ENCODE measurements around the gene RHBDL3. TPM values are rescaled to one million over a fixed set of nuclear protein-coding genes. Genes with fewer than 3 reads are reported as not detected.

RHBDL3 gene
- total RNA-seq, 1 donor from 2014 or later, result 0.41 TPM

DNA sequence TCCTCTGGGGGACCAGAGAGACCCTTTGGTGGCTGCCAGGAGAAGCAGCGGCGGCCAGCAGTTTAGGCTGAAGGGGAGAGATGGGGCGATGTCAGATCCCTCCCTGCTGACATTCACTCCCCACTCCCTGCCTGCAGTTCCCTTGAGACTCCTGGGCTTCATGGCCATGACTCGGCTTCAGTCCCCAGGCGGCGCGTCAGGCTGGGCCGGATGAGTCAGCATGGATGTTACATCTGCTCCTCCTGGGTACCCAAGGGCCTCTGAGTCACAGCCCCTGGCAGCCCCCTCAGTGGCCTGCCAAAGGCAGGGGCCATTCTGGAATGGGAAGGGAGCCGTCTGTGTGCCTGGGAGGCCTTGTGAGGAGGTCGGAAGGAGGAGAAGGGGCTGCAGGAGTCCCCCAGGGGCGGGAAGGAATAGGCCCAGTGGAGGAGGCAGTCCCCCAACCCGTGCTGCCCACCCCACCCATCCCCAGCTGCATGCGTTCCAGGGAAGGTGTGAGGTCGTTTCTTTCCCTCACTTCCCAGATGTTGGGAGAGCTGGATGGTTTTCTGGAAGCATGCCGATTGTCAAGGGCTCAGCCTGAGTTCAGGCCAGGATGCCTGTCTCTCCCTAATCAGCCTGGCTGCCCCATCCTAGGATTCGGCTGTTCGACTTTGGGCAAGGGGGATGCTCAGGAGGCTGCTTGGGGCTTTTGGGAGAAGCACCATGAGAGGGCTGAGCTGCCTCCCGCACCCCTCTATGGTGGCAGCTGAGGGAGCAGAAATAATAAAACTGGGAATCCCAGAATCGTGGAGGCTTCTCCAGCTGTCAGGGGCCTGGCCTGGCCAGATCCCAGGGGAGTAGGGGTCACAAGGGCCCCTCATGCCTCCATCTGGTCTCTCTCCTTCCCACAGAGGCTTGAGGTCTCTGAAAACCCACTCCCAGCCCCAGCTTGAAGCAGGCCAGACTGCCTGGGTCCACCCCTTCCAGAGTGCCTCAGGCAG is 9.7 kb downstream of the RHBDL3 start:
- intact Hi-C loops (cut with DNase I), result no loop called here
- Histone ChIP-seq H3K36me3 (no peaks in the 10 kb centered on the region), H3K27ac (no peak overlapping the region), H3K9me3 (no peaks in the 10 kb centered on the region), H3K4me1 (no peaks in the 10 kb centered on the region), H3K27me3 (peaks cover 19% of the 10 kb centered on the region), H3K4me3 (no peak overlapping the region)
- ATAC-seq (no peak), DNase-seq (no peak)
- TF ChIP-seq, protein P1, sequence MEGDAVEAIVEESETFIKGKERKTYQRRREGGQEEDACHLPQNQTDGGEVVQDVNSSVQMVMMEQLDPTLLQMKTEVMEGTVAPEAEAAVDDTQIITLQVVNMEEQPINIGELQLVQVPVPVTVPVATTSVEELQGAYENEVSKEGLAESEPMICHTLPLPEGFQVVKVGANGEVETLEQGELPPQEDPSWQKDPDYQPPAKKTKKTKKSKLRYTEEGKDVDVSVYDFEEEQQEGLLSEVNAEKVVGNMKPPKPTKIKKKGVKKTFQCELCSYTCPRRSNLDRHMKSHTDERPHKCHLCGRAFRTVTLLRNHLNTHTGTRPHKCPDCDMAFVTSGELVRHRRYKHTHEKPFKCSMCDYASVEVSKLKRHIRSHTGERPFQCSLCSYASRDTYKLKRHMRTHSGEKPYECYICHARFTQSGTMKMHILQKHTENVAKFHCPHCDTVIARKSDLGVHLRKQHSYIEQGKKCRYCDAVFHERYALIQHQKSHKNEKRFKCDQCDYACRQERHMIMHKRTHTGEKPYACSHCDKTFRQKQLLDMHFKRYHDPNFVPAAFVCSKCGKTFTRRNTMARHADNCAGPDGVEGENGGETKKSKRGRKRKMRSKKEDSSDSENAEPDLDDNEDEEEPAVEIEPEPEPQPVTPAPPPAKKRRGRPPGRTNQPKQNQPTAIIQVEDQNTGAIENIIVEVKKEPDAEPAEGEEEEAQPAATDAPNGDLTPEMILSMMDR (IDR thresholded peaks at IDR 0.05), result no peak

DNA sequence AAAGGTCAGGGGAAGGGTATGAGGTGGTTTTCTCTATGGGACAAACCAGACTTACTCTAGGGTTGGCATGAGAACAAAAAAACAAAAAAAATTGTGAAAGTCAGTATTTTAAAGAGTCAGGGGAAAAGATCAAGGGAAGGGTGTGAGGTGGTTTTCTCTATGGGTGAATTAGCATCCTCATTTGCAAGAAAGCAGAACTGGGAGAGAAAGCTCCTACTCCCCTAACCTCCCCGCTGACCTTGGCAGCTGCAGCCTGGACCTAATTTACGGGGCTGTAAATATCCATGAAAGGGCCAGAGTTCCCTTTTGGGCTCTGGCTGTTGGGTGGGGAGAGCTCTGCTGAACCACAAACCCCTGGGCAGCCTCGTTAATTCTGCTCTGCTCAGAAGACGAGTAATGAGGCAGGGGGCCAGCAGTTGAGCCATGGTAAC is 10.6 kb downstream of the RHBDL3 start:
- Histone ChIP-seq H3K4me1 (no peaks in the 10 kb centered on the region), H3K27me3 (peaks cover 13% of the 10 kb centered on the region), H3K27ac (no peak overlapping the region), H3K9me3 (no peaks in the 10 kb centered on the region), H3K36me3 (no peaks in the 10 kb centered on the region), H3K4me3 (no peak overlapping the region)
- intact Hi-C loops (cut with DNase I), result no loop called here
- TF ChIP-seq, protein P1 (IDR thresholded peaks at IDR 0.05), result no peak
- no peak for DNase-seq
- ATAC-seq, result no peak

DNA sequence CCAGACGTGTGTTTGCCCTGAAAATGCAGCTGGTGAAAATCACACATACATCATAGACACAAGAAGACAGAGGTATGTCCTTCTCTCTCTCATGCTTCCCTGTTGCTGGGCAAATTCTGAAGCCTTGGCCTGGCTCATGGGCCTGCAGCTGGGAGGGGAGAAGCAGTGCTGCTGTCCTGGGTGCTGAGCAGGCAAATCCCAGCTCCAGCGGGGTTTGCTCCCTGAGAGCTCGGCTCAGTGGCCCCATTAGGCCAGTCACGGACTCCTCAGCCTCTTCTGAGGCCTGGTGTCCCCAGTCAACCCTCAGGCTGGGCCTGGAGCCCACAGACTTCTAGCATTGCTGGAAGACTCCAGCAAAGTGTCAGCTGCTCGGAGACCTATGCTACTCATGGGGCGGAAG is 11.7 kb downstream of the RHBDL3 start:
- Histone ChIP-seq H3K27ac (no peak overlapping the region), H3K36me3 (no peaks in the 10 kb centered on the region), H3K27me3 (peaks cover 11% of the 10 kb centered on the region), H3K4me1 (no peaks in the 10 kb centered on the region), H3K4me3 (no peak overlapping the region), H3K9me3 (no peaks in the 10 kb centered on the region)
- DNase-seq (no peak), ATAC-seq (no peak)
- intact Hi-C loops (cut with DNase I), result no loop called here
- TF ChIP-seq, protein P1 (IDR thresholded peaks at IDR 0.05), result no peak

DNA sequence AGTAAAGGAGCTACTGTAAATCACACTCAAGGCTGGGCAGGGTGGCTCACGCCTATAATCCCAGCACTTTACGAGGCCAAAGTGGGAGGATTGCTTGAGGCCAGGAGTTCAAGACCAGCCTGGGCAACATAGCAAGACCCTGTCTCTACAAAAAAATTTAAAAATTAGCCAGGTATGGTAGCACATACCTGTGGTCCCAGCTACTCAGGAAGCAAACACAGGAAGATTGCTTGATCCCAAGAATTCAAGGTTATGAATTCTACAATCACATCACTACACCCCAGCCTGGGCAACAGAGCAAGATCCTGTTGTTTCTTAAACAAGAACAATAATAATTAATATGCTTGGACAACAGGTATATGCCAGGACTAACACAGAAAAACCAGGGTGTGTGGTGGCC is 13.2 kb downstream of the RHBDL3 start:
- ATAC-seq, result no peak
- DNase-seq, result no peak
- Histone ChIP-seq H3K9me3 (no peaks in the 10 kb centered on the region), H3K4me3 (no peak overlapping the region), H3K27ac (no peak overlapping the region), H3K4me1 (no peaks in the 10 kb centered on the region), H3K36me3 (no peaks in the 10 kb centered on the region), H3K27me3 (no peaks in the 10 kb centered on the region)
- intact Hi-C loops (cut with DNase I), result no loop called here
- TF ChIP-seq, protein P1 (IDR thresholded peaks at IDR 0.05), result no peak

DNA sequence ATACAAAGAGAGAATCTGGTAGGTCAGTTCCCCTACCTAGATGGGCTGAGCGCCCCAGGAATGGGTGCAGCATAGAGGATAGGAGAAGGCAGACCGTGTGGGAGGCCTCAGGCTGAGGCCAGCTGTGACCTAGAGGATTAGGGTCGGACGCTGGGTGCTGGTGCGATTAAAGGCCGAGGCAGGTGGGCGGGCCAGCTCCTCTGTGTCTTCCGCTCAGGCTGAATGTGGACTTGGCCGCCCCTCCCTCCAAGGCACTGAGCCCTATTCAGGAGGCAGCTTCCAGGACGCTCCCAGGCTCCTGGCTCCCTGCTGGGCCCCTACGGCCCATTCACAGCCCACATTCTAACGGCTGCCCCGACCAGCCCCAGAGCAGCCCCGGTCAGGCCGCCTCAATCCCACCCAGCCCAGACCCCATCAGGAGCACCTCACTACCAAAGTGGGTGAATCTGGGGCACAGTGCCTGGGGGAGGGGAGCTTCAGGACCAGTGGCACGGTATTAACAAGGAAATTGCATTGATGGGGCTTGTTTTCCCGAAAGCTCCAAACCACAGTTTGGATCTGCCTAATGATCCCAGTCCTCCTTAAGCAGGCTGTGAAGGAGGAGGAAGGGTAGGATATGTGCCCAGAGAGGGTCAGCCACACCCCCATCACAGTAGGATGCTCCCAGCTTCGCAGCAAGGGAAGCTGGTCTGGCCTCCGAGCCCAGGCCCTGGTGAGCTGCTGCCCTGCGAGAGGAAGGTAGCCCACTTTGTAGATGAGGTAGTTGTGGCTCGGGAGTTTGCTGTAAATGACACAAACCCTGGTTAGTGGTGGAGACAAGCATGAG is 14.5 kb downstream of the RHBDL3 start:
- no peaks in the 10 kb centered on the region for H3K9me3 ChIP-seq
- no peak for DNase-seq

More for the DNA sequence above, 14.5 kb downstream of the RHBDL3 start:
- no peaks in the 10 kb centered on the region for H3K27me3 ChIP-seq
- H3K36me3 ChIP-seq, result no peaks in the 10 kb centered on the region
- TF ChIP-seq, protein P1 (IDR thresholded peaks at IDR 0.05), result no peak
- no peak overlapping the region for H3K4me3 ChIP-seq
- H3K27ac ChIP-seq, result no peak overlapping the region
- ATAC-seq, result no peak
- intact Hi-C loops (cut with DNase I), result no loop called here
- H3K4me1 ChIP-seq, result no peaks in the 10 kb centered on the region
